Neural crest cell (in vitro differentiated cells): ENCODE data around the gene AGPAT4. TPM values are rescaled to one million over a fixed set of nuclear protein-coding genes. Genes with fewer than 3 reads are reported as not detected.

Experiments used
- DNase-seq: peaks from one replicate; pipeline ENCODE4 v3.0.0; 2021; ENCODE audit warnings: low read depth, mixed read lengths, low spot score
- H3K27ac Mint-ChIP-seq: one replicate; pipeline ENCODE4 v1.8.0; 2021; ENCODE audit warnings: mild to moderate bottlenecking, mixed read lengths; ENCODE audit not compliant: unreplicated experiment
- H3K27me3 Mint-ChIP-seq: 2 replicates; pipeline ENCODE4 v1.8.0; 2021; ENCODE audit warnings: low read depth, mild to moderate bottlenecking, mixed read lengths
- H3K36me3 Mint-ChIP-seq: 2 replicates; pipeline ENCODE4 v1.8.0; 2021; ENCODE audit warnings: low read depth, mild to moderate bottlenecking, mixed read lengths
- H3K4me1 Mint-ChIP-seq: 2 replicates; pipeline ENCODE4 v1.8.0; 2021; ENCODE audit warnings: mixed read lengths
- H3K4me3 Mint-ChIP-seq: one replicate; pipeline ENCODE4 v1.8.0; 2021; ENCODE audit warnings: mild to moderate bottlenecking, mixed read lengths
- H3K9me3 Mint-ChIP-seq: 2 replicates; pipeline ENCODE4 v1.8.0; 2021; ENCODE audit warnings: mixed read lengths
- CTCF ChIP-seq: fragments of 200-600 bp; sonication (generic); conservative IDR thresholded peaks from 2 replicates; pipeline ENCODE4 v1.5.0; 2021; ENCODE audit warnings: antibody characterized with exemption, mild to moderate bottlenecking
- total RNA-seq: library from RNA; stranded (reverse); gene quantifications from 2 replicates; pipeline ENCODE4 v1.2.1, GENCODE V29; 2021

The AGPAT4 gene
- total RNA-seq, 1 donor from 2014 or later, result 37.6 TPM

GRCh38 chr6:161238500-161238899 is 35.4 kb downstream of the AGPAT4 start:
- no peaks in the 10 kb centered on the region for H3K27me3 Mint-ChIP-seq
- peaks cover 8% of the 10 kb centered on the region for H3K36me3 Mint-ChIP-seq
- H3K4me3 Mint-ChIP-seq, result no peak overlapping the region
- no peaks in the 10 kb centered on the region for H3K9me3 Mint-ChIP-seq
- peaks cover 24% of the 10 kb centered on the region for H3K4me1 Mint-ChIP-seq
- no peak for DNase-seq
- TF ChIP-seq CTCF, result no peak
- H3K27ac Mint-ChIP-seq, result no peak overlapping the region

- H3K4me1 Mint-ChIP-seq, result peaks cover 21% of the 10 kb centered on the region
- peaks cover 8% of the 10 kb centered on the region for H3K36me3 Mint-ChIP-seq
- no peak overlapping the region for H3K27ac Mint-ChIP-seq
- no peaks in the 10 kb centered on the region for H3K27me3 Mint-ChIP-seq
- H3K4me3 Mint-ChIP-seq, result no peak overlapping the region
- TF ChIP-seq CTCF, result no peak
- no peak for DNase-seq
- H3K9me3 Mint-ChIP-seq, result no peaks in the 10 kb centered on the region
Observed at GRCh38 chr6:161238081-161238480, 35.8 kb downstream of the AGPAT4 start.

- Mint-ChIP-seq H3K27ac (no peak overlapping the region), H3K27me3 (no peaks in the 10 kb centered on the region), H3K4me3 (no peak overlapping the region), H3K4me1 (peaks cover 17% of the 10 kb centered on the region), H3K36me3 (peaks cover 10% of the 10 kb centered on the region), H3K9me3 (no peaks in the 10 kb centered on the region)
- DNase-seq, result no peak
- no peak for TF ChIP-seq CTCF
Observed at GRCh38 chr6:161237176-161237575, 36.7 kb downstream of the AGPAT4 start.

- Mint-ChIP-seq H3K4me1 (peaks cover 17% of the 10 kb centered on the region), H3K4me3 (no peak overlapping the region), H3K9me3 (no peaks in the 10 kb centered on the region), H3K27me3 (no peaks in the 10 kb centered on the region), H3K27ac (no peak overlapping the region), H3K36me3 (peaks cover 18% of the 10 kb centered on the region)
- DNase-seq, result no peak
- no peak for TF ChIP-seq CTCF
Observed at GRCh38 chr6:161235776-161236633, 37.9 kb downstream of the AGPAT4 start.

- no peak overlapping the region for H3K27ac Mint-ChIP-seq
- H3K36me3 Mint-ChIP-seq, result peaks cover 18% of the 10 kb centered on the region
Observed at GRCh38 chr6:161233986-161234661, 39.7 kb downstream of the AGPAT4 start.

More at GRCh38 chr6:161233986-161234661, 39.7 kb downstream of the AGPAT4 start:
- DNase-seq, result no peak
- Mint-ChIP-seq H3K9me3 (no peaks in the 10 kb centered on the region), H3K27me3 (no peaks in the 10 kb centered on the region), H3K4me1 (peaks cover 27% of the 10 kb centered on the region), H3K4me3 (no peak overlapping the region)
- TF ChIP-seq CTCF, result no peak
